ENCODE data around the gene DEGS1.

DEGS1 gene

DNA sequence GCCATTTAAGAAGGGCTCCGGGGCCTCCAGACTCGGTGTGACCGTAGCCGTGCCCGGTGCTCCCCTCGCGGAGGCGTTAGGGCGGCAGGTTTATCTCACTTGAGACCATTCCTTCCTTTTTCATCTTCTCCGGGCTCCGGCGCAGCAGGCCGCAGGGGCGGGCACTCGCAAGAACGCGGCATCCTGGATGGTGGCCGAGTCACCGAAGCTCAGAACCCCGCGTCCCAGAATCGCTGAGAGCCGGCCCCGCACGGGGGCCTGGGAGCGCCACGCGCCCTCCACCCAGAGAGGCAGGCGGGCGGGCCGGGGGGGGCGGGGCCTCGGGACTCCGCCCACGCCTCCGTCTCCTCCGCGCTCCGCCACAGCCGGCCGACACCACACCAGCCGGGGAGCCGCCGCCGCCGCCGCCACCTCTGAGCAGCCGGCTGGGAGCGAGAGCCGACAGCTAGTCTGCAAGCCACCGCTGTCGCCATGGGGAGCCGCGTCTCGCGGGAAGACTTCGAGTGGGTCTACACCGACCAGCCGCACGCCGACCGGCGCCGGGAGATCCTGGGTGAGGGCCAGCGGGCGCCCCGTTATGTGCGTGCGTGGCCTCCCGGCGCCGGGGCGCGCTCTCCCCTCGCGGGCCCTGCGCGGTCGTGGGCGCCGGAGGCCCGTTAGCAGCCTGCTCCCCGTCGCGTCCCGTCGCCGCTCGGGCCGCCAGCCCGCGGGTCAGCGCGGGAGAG, at the start of gene DEGS1:
Gene DEGS1 (plus strand): TSS at position 375 of the 725 bp plus-strand sequence. CDS start 97 bp downstream, at position 472.
- DNase-seq (ENCODE audit: low spot score), result peak; percentile 89

GRCh38 chr1:224133741-224134299, 49.2 kb upstream of the DEGS1 start:
- no peak for DNase-seq (ENCODE audit: low spot score)

DNA sequence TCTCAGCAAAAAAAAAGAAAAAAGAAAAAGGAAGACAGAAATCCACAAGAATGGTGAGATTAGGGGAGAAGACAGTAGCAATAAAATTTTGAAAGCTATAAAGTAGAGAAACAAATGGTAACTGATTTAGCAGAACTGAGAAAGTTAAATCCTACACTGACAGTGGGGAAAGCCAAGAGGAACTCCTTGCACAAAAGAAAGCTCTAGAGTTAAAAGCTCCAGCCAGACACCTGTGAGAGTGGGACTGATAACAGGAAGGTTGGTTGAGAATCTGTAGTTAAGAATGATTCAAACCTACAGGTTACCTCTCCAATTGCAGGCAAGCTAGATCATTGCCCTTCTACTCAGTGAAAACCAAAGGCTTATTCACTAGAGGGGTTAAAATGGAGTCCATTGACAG, 45.5 kb upstream of the DEGS1 start:
- DNase-seq (ENCODE audit: low spot score), result no peak

DNA sequence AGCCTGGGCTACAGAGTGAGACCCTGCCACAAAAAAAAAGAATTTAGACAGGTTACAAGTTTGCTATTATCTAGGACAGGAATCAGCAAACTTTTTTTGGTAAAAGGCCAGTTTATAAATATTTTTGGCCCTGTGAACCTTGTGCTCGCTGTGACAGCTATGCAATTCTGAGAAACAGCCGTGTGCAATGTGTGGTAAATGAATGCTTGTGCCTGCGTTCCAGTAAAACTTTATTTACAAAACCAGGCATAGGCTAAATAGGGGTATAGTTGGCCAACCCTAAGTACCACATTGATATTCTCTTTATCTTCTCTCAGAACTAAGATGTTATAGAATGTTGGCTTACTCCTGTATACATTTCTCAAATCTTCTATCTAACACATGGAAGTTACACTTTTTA, 44.8 kb upstream of the DEGS1 start:
- no peak for DNase-seq (ENCODE audit: low spot score)

GRCh38 chr1:224141693-224142092, 41.3 kb upstream of the DEGS1 start:
- no peak for DNase-seq (ENCODE audit: low spot score)

- DNase-seq (ENCODE audit: low spot score), result no peak
These were observed 33.3 kb upstream of the DEGS1 start for GRCh38 chr1:224149709-224150108.

DNA sequence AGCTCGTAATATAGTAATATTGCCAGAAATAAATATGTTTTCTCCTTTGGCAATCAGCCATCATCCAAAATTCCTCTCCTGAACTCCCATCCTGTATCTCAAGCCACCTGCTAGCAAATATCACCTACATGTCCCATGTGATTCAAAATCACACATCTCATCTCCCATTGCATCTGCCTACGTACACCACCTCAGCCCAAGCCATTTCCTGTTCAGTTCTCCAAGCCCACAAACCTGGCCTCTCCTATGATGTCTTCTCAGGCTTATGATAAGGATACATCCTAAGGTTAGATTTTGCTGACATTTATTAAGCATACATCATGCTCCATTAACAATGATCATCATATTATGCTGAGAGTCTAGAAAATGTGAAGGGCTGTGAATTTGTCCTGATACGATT, 31.9 kb upstream of the DEGS1 start:
- DNase-seq (ENCODE audit: low spot score), result no peak

DNA sequence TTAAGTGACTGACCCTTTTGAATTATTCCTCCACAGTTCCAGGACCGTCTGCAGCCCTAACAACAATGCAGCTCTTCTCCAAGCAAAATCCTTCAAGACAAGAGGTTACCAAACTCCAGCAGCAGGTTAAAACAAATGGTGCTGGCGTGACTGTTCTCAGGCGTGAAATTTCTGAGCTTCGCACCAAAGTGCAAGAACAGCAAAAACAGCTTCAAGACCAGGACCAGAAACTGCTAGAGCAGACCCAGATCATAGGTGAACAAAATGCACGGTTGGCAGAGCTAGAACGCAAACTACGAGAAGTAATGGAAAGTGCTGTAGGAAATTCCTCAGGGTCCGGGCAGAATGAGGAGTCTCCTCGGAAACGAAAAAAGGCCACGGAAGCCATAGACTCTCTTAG, 25.7 kb upstream of the DEGS1 start:
- no peak for DNase-seq (ENCODE audit: low spot score)

GRCh38 chr1:224159541-224159940, 23.5 kb upstream of the DEGS1 start:
- no peak for DNase-seq (ENCODE audit: low spot score)

- no peak for DNase-seq (ENCODE audit: low spot score)
These were observed 22.8 kb upstream of the DEGS1 start for GRCh38 chr1:224160171-224160682.

DNA sequence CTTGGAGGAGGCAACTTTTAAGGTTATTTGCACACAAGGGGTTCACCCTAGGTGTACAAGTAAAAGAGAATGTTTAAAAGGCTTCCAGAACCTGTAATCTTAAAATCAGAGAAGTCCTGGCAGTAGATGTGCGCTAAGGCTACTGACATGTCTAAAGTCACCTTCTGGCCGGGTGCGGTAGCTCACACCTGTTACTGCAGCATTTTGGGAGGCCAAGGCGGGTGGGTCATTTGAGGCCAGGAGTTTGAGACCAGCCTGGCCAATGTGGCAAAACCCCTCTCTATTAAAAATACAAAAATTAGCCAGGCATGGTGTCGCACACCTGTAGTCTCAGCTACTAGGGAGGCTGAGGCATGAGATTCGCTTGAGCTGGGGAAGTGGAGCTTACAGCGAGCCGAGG, 20.3 kb upstream of the DEGS1 start:
- no peak for DNase-seq (ENCODE audit: low spot score)

GRCh38 chr1:224163311-224163710, 19.7 kb upstream of the DEGS1 start:
- DNase-seq (ENCODE audit: low spot score), result no peak

DNA sequence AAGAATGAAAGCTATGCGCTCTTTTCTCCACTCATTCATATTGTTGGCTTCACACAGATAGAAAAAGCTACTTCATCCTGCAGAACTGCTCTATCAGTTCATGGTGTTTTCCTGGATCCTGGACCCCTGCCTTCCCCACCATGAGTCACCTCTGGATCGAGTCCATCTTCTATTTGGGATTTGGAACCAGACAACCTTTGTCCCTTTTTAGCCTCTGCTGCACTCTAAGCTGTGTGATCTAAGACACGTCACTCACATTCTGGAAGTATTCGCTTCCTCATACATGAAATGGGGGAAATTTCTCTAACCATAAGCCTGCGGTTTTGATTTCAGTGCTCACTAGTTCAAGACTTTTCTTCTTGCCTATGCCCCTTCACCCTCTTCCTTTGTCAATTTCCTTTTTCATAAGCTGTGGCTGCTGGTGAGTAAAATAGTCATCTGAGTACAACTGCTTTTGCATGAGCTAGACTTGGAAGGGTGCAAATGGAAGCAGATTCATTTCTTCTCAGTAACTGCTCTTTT, 14.1 kb upstream of the DEGS1 start:
- DNase-seq (ENCODE audit: low spot score), result no peak

GRCh38 chr1:224169718-224170270, 13.2 kb upstream of the DEGS1 start:
- no peak for DNase-seq (ENCODE audit: low spot score)

DNA sequence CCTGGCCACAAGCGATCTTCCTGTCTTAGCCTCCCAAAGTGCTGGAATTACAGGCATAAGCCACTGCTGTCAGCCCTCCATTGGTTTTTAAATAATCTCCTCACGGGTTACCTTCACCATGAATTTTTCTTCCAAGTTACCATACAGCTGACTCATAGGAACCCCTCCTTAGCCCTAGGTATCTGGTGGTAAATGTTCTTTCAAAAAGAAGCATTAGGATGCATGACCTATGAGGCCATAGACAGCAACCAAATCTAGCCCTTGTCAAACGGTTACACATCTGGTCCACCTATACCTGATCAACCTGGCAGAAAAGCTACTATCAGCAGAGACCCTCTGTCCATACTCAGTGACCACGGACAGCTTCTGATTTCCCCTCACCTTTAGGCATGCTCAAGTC, 12.7 kb upstream of the DEGS1 start:
- DNase-seq (ENCODE audit: low spot score), result no peak

DNA sequence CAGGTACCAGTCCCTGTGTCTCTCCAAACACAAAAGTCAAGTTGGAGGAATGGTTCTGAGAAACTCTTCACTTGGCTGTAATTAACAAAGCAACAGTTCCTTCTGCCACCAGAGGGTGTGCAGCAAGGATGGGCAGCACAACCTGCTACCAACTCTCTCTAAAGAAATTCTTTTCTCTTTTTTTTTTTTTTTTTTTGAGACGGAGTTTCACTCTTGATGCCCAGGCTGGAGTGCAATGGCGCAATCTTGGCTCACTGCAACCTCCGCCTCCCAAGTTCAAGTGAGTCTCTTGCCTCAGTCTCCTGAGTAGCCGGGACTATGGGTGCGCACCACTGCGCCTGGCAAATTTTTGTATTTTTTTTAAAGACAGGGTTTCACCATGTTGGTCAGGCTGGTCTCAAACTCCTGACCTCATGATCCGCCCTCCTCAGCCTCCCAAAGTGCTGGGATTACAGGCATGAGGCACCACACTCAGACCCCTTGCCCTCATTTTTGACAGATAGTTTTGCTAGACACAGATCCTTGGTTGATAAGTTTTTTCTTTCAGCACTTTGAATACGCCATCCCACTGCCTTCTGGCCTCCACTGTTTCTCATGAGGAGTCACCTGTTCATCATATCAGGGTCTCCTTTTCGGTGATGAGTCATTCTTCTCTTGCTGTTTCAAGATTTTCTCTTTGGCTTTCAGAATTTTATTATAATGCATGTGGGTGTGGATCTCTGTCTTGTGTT, 12.1 kb upstream of the DEGS1 start:
- DNase-seq (ENCODE audit: low spot score), result peak; percentile 27

DNA sequence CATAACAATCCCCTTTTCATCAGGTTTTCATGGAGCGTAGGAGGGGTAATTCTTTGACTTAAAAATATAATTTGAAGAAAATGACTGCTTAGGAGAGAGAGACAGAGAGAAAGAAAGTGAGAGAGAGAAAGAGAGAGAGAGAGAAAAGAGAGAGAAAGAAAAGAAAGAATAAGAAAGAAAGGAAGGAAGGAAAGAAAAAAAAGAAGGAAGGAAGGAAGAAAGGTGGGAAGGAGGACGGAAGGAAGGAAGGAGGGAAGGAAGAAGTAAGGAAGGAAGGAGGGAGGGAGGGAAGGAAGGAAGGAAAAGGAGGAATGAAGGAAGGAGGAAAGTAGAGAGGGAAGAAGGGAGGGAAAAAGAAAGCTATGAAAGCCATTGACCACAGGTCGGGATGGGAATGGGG, 10.8 kb upstream of the DEGS1 start:
- no peak for DNase-seq (ENCODE audit: low spot score)

DNA sequence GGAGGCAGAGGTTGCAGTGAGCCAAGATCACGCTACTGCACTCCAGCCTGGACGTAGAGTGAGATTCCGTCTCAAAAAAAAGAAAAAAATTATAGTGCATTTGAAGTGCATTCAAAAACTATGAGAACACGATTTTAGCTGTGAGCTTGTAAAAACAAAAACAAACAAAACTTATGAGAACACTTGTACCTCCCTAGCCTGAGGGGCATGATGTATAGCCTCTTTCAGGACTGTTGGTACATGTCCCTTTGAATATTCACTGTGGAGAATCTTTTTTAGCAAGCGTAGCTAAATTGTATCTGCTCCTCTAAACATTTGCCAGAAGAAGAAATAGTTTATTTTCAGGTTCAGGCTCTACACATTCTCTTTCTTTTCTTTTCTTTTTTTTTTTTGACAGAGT, 9.5 kb upstream of the DEGS1 start:
- DNase-seq (ENCODE audit: low spot score), result no peak

DNA sequence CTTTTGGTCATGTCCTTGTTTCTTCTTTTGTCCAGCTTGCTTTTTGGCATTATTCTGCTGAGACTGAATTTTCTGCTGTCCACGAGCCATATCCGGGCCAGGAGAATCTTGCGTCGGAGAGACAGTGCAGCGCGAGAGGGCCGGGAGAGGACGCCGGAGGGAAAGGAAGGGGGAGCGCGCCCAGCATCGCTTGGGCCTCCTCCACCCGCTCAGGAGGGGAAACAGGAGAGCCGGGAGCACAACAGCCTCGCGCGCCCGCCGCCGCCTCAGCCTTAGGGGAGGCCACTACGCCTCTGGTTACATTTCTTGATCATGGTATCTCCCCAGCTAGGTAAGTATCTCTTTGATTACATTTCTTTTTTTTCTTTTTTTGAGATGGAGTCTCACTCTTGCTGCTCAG, 7.4 kb upstream of the DEGS1 start:
- DNase-seq (ENCODE audit: low spot score), result no peak

- no peak for DNase-seq (ENCODE audit: low spot score)
These were observed 5.6 kb upstream of the DEGS1 start for GRCh38 chr1:224177356-224177999.

- no peak for DNase-seq (ENCODE audit: low spot score)
These were observed 4.1 kb upstream of the DEGS1 start for GRCh38 chr1:224178894-224179293.

GRCh38 chr1:224180783-224181452, 2.1 kb upstream of the DEGS1 start:
- no peak for DNase-seq (ENCODE audit: low spot score)
